PC-3 (cell line): ENCODE data around the gene DLGAP4. TPM values are rescaled to one million over a fixed set of nuclear protein-coding genes. Genes with fewer than 3 reads are reported as not detected.

Experiments
- ATAC-seq: fragments of 200-7000 bp; cut with Tn5 transposase; 2 replicates; pipeline ENCODE4 v1.9.1; 2020; ENCODE audit warnings: mild to moderate bottlenecking, moderate library complexity
- BruUV-seq: library from RNA; stranded (reverse); fragments of 400-500 nt; replicated peaks from 2 replicates; lab custom pipeline; 2021; lab: Mats Ljungman, UMichigan
- CTCF ChIA-PET: fragments of 300-600 bp; sonication (Branson Sonifier 250); formaldehyde crosslinking; loops from one replicate; lab custom pipeline; 2022; ENCODE audit warnings: antibody characterized with exemption; lab: Charles Lee
- POLR2A ChIA-PET: fragments of 300-600 bp; sonication (Branson Sonifier 250); formaldehyde crosslinking; loops from one replicate; lab custom pipeline; 2022; ENCODE audit warnings: antibody characterized with exemption; ENCODE audit not compliant: unreplicated experiment; lab: Charles Lee
- DNase-seq: peaks from one replicate; pipeline ENCODE4 v3.0.0-alpha.2; 2015
- H2AFZ ChIP-seq: fragments of 300-600 bp; sonication (generic); 2 replicates; pipeline ENCODE4 v1.6.0; 2016; ENCODE audit warnings: antibody characterized with exemption, low read length
- H3F3A ChIP-seq: fragments of 300-600 bp; sonication (generic); one replicate; pipeline ENCODE4 v1.6.0; 2017; ENCODE audit warnings: antibody characterized with exemption, low read length, control low read depth, mild to moderate bottlenecking; ENCODE audit not compliant: unreplicated experiment
- H3K27ac ChIP-seq: fragments of 300-600 bp; sonication (generic); 2 replicates; pipeline ENCODE4 v1.5.1; 2016; ENCODE audit warnings: mild to moderate bottlenecking, low read length
- H3K27me3 ChIP-seq: fragments of 300-600 bp; sonication (generic); 2 replicates; pipeline ENCODE4 v1.6.1; 2016; ENCODE audit warnings: low read length, mixed read lengths
- H3K36me3 ChIP-seq: fragments of 300-600 bp; sonication (generic); 2 replicates; pipeline ENCODE4 v1.6.1; 2016; ENCODE audit warnings: low read depth, mixed run types, low read length, mixed read lengths
- H3K4me1 ChIP-seq: fragments of 300-600 bp; sonication (generic); 2 replicates; pipeline ENCODE4 v1.5.1; 2016; ENCODE audit warnings: low read length; ENCODE audit not compliant: insufficient read depth
- H3K4me2 ChIP-seq: fragments of 300-600 bp; sonication (generic); 2 replicates; pipeline ENCODE4 v1.6.0; 2016; ENCODE audit warnings: low read length
- H3K4me3 ChIP-seq: fragments of 300-600 bp; sonication (generic); 2 replicates; pipeline ENCODE4 v1.5.1; 2016; ENCODE audit warnings: mild to moderate bottlenecking, low read length, mixed read lengths
- H3K79me2 ChIP-seq: fragments of 300-600 bp; sonication (generic); 2 replicates; pipeline ENCODE4 v1.6.1; 2017; ENCODE audit warnings: low read length, mixed read lengths
- H3K9ac ChIP-seq: fragments of 300-600 bp; sonication (generic); 2 replicates; pipeline ENCODE4 v1.6.0; 2016; ENCODE audit warnings: mild to moderate bottlenecking, low read length
- H3K9me2 ChIP-seq: fragments of 300-600 bp; sonication (generic); replicated peaks from 2 replicates; pipeline ENCODE4 v1.6.1; 2016; ENCODE audit warnings: mixed run types, low read length, mixed read lengths
- H3K9me3 ChIP-seq: fragments of 300-600 bp; sonication (generic); 2 replicates; pipeline ENCODE4 v1.6.1; 2016; ENCODE audit warnings: low read length, mixed read lengths
- H4K20me1 ChIP-seq: fragments of 300-600 bp; sonication (generic); 2 replicates; pipeline ENCODE4 v1.6.1; 2016; ENCODE audit warnings: low read length, mixed read lengths
- EZH2 ChIP-seq: fragments of 300-600 bp; sonication (generic); IDR thresholded peaks from one replicate; pipeline ENCODE4 v1.6.1; 2017; ENCODE audit warnings: antibody characterized with exemption, mild to moderate bottlenecking, low read length; ENCODE audit not compliant: unreplicated experiment
- EZH2phosphoT487 ChIP-seq: fragments of 300-600 bp; sonication (generic); IDR thresholded peaks from 2 replicates; pipeline ENCODE4 v1.6.1; 2018; ENCODE audit warnings: mild to moderate bottlenecking, antibody characterized with exemption, low read length, borderline replicate concordance
- intact Hi-C: fragments of 100-400 bp; cut with micrococcal nuclease; formaldehyde crosslinking; loops from 2 replicates; pipeline ENCODE4 v1.9.0; 2023
- total RNA-seq: library from RNA; depleted of rRNA; stranded (reverse); fragments of >200 nt; gene quantifications from 2 replicates; pipeline ENCODE4 v1.2.3, GENCODE V29; 2014
- TF ChIP-seq, protein P1 (sequence below): fragments of 300-600 bp; sonication (generic); conservative IDR thresholded peaks from 2 replicates; pipeline ENCODE4 v1.5.1; 2017; ENCODE audit warnings: antibody characterized with exemption, low read depth, mild to moderate bottlenecking, low read length

The DLGAP4 gene
- total RNA-seq, 1 experiment from 2014 or later = 21.0 TPM

DNA sequence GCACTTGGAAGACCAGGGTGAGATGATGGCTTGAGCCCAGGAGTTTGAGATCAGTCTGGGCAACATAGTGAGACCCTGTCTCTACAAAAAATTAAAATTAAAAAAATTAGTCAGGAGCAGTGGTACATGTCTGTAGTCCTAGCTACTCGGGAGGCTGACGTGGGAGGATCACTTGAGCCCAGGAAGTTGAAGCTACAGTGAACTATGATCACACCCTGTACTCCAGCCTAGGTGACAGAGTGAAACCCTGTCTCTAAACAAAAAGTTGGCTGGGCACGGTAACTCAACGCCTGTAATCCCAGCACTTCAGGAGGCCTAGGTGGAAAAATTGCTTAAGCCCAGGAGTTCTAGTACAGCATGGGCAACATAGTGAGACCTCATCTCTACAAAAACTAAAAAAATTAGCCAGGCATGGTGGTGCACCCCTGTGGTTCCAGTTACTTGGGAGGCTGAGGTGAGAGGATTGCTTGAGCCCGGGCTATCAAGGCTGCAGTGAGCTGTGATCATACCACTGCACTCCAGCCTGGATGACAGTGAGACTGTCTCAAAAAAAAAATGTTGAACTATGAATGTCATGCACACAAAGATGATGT, 174.4 kb downstream of the DLGAP4 start:
- TF ChIP-seq EZH2phosphoT487 (no peak), EZH2 (no peak)
- TF ChIP-seq, protein P1, sequence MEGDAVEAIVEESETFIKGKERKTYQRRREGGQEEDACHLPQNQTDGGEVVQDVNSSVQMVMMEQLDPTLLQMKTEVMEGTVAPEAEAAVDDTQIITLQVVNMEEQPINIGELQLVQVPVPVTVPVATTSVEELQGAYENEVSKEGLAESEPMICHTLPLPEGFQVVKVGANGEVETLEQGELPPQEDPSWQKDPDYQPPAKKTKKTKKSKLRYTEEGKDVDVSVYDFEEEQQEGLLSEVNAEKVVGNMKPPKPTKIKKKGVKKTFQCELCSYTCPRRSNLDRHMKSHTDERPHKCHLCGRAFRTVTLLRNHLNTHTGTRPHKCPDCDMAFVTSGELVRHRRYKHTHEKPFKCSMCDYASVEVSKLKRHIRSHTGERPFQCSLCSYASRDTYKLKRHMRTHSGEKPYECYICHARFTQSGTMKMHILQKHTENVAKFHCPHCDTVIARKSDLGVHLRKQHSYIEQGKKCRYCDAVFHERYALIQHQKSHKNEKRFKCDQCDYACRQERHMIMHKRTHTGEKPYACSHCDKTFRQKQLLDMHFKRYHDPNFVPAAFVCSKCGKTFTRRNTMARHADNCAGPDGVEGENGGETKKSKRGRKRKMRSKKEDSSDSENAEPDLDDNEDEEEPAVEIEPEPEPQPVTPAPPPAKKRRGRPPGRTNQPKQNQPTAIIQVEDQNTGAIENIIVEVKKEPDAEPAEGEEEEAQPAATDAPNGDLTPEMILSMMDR = no peak
- Histone ChIP-seq H2AFZ (no peak overlapping the region), H3K4me1 (peaks cover 16% of the 10 kb centered on the region), H3K36me3 (no peaks in the 10 kb centered on the region), H3K4me2 (no peak overlapping the region), H4K20me1 (peaks cover 21% of the 10 kb centered on the region), H3K27ac (no peak overlapping the region), H3K79me2 (peaks cover 96% of the 10 kb centered on the region), H3K9ac (no peak overlapping the region), H3K9me2 (no peaks in the 10 kb centered on the region), H3K9me3 (no peaks in the 10 kb centered on the region), H3K27me3 (no peaks in the 10 kb centered on the region), H3K4me3 (no peak overlapping the region), H3F3A (no peaks in the 10 kb centered on the region)
- BruUV-seq = no TSS peak
- intact Hi-C loops = no loop called here
- POLR2A ChIA-PET = no interaction called here
- CTCF ChIA-PET = interaction anchor here (0.9 kb wide), 1 partner anchor 294 kb away, joined by 4 read pairs; no protein-coding TSS in a partner anchor
- no peak for DNase-seq
- ATAC-seq = no peak

DNA sequence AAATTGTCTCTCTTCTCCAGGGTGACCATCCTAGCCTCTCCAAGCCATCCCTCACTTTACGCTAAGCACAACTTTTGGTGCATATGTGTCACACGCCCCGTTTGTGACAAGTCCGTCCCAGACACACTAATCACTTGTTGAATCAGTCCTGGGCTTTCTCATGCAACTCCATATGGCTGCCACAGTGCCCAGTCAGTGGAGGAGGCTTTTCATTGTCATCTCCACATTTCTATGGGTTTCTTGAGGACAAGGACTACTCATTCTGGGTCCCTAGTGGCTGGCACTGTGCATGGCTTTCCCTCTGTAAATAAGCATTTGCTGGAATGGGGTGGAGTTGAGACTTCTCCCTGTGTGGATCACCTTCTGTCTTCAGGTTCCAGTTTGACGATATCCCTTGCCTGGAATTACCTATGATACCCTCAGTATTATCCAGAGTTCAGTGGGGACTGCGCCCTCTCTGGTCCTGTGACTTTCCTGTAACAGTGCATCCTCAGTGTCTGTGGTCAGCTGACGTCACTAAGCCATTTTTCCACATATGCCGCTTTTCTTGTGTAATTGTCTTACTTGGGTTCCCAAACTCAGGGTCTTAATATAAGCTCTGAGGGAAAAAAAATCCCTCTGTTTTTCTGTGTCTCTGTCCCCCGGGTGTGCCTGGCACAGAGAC, 175.4 kb downstream of the DLGAP4 start:
- no peaks in the 10 kb centered on the region for H3K9me3 ChIP-seq
- no peak for TF ChIP-seq EZH2phosphoT487
- TF ChIP-seq EZH2 = no peak
- ChIA-PET CTCF (no interaction called here), POLR2A (no interaction called here)
- no peak overlapping the region for H2AFZ ChIP-seq
- BruUV-seq = no TSS peak
- no peak for DNase-seq
- intact Hi-C loops = no loop called here
- H3F3A ChIP-seq = no peaks in the 10 kb centered on the region
- no peak for ATAC-seq
- peaks cover 21% of the 10 kb centered on the region for H4K20me1 ChIP-seq
- H3K27me3 ChIP-seq = no peaks in the 10 kb centered on the region
- no peak overlapping the region for H3K9ac ChIP-seq
- no peaks in the 10 kb centered on the region for H3K9me2 ChIP-seq
- no peaks in the 10 kb centered on the region for H3K36me3 ChIP-seq
- no peak overlapping the region for H3K27ac ChIP-seq
- no peak overlapping the region for H3K4me3 ChIP-seq
- peaks cover 96% of the 10 kb centered on the region for H3K79me2 ChIP-seq
- H3K4me2 ChIP-seq = no peak overlapping the region
- peaks cover 16% of the 10 kb centered on the region for H3K4me1 ChIP-seq

DNA sequence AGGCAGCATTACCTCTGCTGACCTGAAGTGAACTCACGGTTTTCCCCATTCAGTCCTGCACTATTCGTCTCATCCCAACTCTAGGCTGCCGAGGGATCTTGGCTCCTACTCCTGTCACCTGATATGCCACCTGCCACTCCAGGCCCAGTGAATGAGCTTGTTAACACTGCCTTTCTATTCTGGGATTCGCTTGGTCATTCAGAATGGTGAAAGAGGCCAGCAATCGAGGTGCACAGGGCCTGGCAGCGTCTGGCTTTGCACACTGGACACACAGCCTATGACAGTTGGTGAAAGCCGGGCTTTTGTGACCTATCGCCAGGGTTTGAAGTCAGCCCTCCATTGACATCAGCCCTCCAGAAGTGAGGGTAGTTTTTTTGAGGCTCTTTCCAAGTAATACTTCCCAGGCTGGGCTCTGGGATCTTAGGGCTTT, 175.9 kb downstream of the DLGAP4 start:
- H2AFZ ChIP-seq = no peak overlapping the region
- peaks cover 96% of the 10 kb centered on the region for H3K79me2 ChIP-seq
- H4K20me1 ChIP-seq = peaks cover 21% of the 10 kb centered on the region
- H3K9ac ChIP-seq = no peak overlapping the region
- no peaks in the 10 kb centered on the region for H3F3A ChIP-seq
- no peak for TF ChIP-seq EZH2phosphoT487
- no peak for TF ChIP-seq EZH2
- TF ChIP-seq, protein P1 = no peak
- POLR2A ChIA-PET = no interaction called here
- H3K9me2 ChIP-seq = no peaks in the 10 kb centered on the region
- no peaks in the 10 kb centered on the region for H3K36me3 ChIP-seq
- H3K9me3 ChIP-seq = no peaks in the 10 kb centered on the region
- CTCF ChIA-PET = no interaction called here
- intact Hi-C loops = no loop called here
- no peak for DNase-seq
- H3K27ac ChIP-seq = no peak overlapping the region
- peaks cover 16% of the 10 kb centered on the region for H3K4me1 ChIP-seq
- ATAC-seq = no peak
- no peak overlapping the region for H3K4me3 ChIP-seq
- no peaks in the 10 kb centered on the region for H3K27me3 ChIP-seq
- BruUV-seq = no TSS peak
- H3K4me2 ChIP-seq = no peak overlapping the region
